ENCODE measurements around the gene CELF2. TPM values are rescaled to one million over a fixed set of nuclear protein-coding genes. Genes with fewer than 3 reads are reported as not detected.

CELF2 gene
- total RNA-seq, 1 experiment from 2014 or later: 0.27 TPM

DNA sequence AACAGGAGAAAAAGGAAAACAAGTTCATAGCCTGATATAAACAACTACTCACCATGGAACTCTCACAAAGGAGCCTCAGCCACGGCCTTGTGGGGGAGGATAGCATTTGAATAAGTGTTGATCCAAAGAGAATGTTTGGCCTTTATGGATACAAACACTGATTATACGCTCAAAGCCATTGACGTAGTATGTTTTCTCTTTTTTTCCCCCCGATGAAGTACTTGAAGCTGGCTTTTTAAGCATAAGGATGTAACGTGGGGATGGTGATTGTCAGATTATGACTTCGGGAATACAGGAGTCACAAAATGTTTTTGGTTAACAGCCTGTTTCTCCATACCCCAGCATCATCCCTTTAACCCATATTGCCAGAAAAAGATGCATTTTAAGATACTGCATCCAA is 39.8 kb downstream of the CELF2 start:
- CTCF ChIA-PET: no interaction called here
- Histone ChIP-seq H3K4me1 (no peaks in the 10 kb centered on the region), H3K27me3 (replicated peaks; ENCODE audit: control insufficient read depth, insufficient read depth, low read length) (peaks cover 1% of the 10 kb centered on the region; the same call in 1 of the 2 replicates), H3K36me3 (ENCODE audit: control insufficient read depth, insufficient read depth, low read length) (no peaks in the 10 kb centered on the region), H3K9me3 (no peaks in the 10 kb centered on the region), H3K4me3 (ENCODE audit: low read depth, low read length) (no peak overlapping the region)
- POLR2A ChIA-PET: no interaction called here
- H3K4me3 Mint-ChIP-seq (ENCODE audit: unreplicated experiment): no peak overlapping the region
- H3K27me3 Mint-ChIP-seq (ENCODE audit: insufficient read depth, unreplicated experiment): peaks cover 12% of the 10 kb centered on the region
- no peak for DNase-seq
- no peaks in the 10 kb centered on the region for H3K4me1 Mint-ChIP-seq (ENCODE audit: low read depth, unreplicated experiment)
- H3K36me3 Mint-ChIP-seq (ENCODE audit: insufficient read depth, unreplicated experiment): no peaks in the 10 kb centered on the region
- no peak for TF ChIP-seq CTCF (IDR thresholded peaks at IDR 0.05; ENCODE audit: insufficient read depth in 1 of 2, low read depth in 1 of 2, low read length in 1 of 2, severe bottlenecking in 1 of 2, unreplicated experiment in 1 of 2)
- intact Hi-C loops (cut with micrococcal nuclease; ENCODE audit: unreplicated experiment): no loop called here
- no peaks in the 10 kb centered on the region for H3K9me3 Mint-ChIP-seq (ENCODE audit: unreplicated experiment)
- H3K27ac Mint-ChIP-seq (ENCODE audit: unreplicated experiment): no peak overlapping the region
- BruUV-seq (replicated peaks): no TSS peak

GRCh38 chr10:11057994-11058393 is 40.3 kb downstream of the CELF2 start:
- H3K4me1 ChIP-seq: no peaks in the 10 kb centered on the region
- DNase-seq: no peak
- no peaks in the 10 kb centered on the region for H3K9me3 ChIP-seq
- no peak overlapping the region for H3K4me3 ChIP-seq (ENCODE audit: low read depth, low read length)
- intact Hi-C loops (cut with micrococcal nuclease; ENCODE audit: unreplicated experiment): no loop called here
- H3K4me3 Mint-ChIP-seq (ENCODE audit: unreplicated experiment): no peak overlapping the region
- H3K27me3 Mint-ChIP-seq (ENCODE audit: insufficient read depth, unreplicated experiment): peaks cover 12% of the 10 kb centered on the region
- POLR2A ChIA-PET: no interaction called here
- no peaks in the 10 kb centered on the region for H3K9me3 Mint-ChIP-seq (ENCODE audit: unreplicated experiment)
- CTCF ChIA-PET: no interaction called here
- peaks cover 1% of the 10 kb centered on the region; the same call in 1 of the 2 replicates for H3K27me3 ChIP-seq (replicated peaks; ENCODE audit: control insufficient read depth, insufficient read depth, low read length)
- no peak for TF ChIP-seq CTCF (IDR thresholded peaks at IDR 0.05; ENCODE audit: insufficient read depth in 1 of 2, low read depth in 1 of 2, low read length in 1 of 2, severe bottlenecking in 1 of 2, unreplicated experiment in 1 of 2)
- H3K36me3 Mint-ChIP-seq (ENCODE audit: insufficient read depth, unreplicated experiment): no peaks in the 10 kb centered on the region
- no TSS peak for BruUV-seq (replicated peaks)
- H3K4me1 Mint-ChIP-seq (ENCODE audit: low read depth, unreplicated experiment): no peaks in the 10 kb centered on the region
- no peaks in the 10 kb centered on the region for H3K36me3 ChIP-seq (ENCODE audit: control insufficient read depth, insufficient read depth, low read length)
- H3K27ac Mint-ChIP-seq (ENCODE audit: unreplicated experiment): no peak overlapping the region

- no peak for TF ChIP-seq CTCF (IDR thresholded peaks at IDR 0.05; ENCODE audit: insufficient read depth in 1 of 2, low read depth in 1 of 2, low read length in 1 of 2, severe bottlenecking in 1 of 2, unreplicated experiment in 1 of 2)
- H3K4me1 ChIP-seq: no peaks in the 10 kb centered on the region
- H3K27ac Mint-ChIP-seq (ENCODE audit: unreplicated experiment): no peak overlapping the region
- ChIA-PET CTCF (no interaction called here), POLR2A (no interaction called here)
- no peak for DNase-seq
- peaks cover 12% of the 10 kb centered on the region for H3K27me3 Mint-ChIP-seq (ENCODE audit: insufficient read depth, unreplicated experiment)
- intact Hi-C loops (cut with micrococcal nuclease; ENCODE audit: unreplicated experiment): no loop called here
- H3K27me3 ChIP-seq (replicated peaks; ENCODE audit: control insufficient read depth, insufficient read depth, low read length): peaks cover 1% of the 10 kb centered on the region; the same call in 1 of the 2 replicates
- H3K9me3 ChIP-seq: no peaks in the 10 kb centered on the region
- no peaks in the 10 kb centered on the region for H3K4me1 Mint-ChIP-seq (ENCODE audit: low read depth, unreplicated experiment)
- no peaks in the 10 kb centered on the region for H3K9me3 Mint-ChIP-seq (ENCODE audit: unreplicated experiment)
- H3K4me3 ChIP-seq (ENCODE audit: low read depth, low read length): no peak overlapping the region
- BruUV-seq (replicated peaks): no TSS peak
- no peaks in the 10 kb centered on the region for H3K36me3 Mint-ChIP-seq (ENCODE audit: insufficient read depth, unreplicated experiment)
- H3K36me3 ChIP-seq (ENCODE audit: control insufficient read depth, insufficient read depth, low read length): no peaks in the 10 kb centered on the region
- H3K4me3 Mint-ChIP-seq (ENCODE audit: unreplicated experiment): no peak overlapping the region
These were observed 41.3 kb downstream of the CELF2 start for GRCh38 chr10:11058965-11059364.
